Peyer's patch (tissue), 4 donors: ENCODE measurements around the gene MED16.

Source experiments
- CTCF ChIP-seq, 6 experiments: fragments of 450-650 bp in 4 of 6; fragments of 200-600 bp in 2 of 6; sonication (generic) in 1 of 6; IDR thresholded peaks; one replicate each; pipeline ENCODE4 v1.5.1; 2017 to 2019; ENCODE audit warnings: antibody characterized with exemption in 6 of 6, mild to moderate bottlenecking in 3 of 6, moderate library complexity in 1 of 6
- POLR2A ChIP-seq, 2 donors: fragments of 450-650 bp; IDR thresholded peaks; one replicate each; pipeline ENCODE4 v1.5.1; 2017; ENCODE audit warnings: antibody characterized with exemption in 2 of 2, mild to moderate bottlenecking in 2 of 2, moderate library complexity in 2 of 2

DNA sequence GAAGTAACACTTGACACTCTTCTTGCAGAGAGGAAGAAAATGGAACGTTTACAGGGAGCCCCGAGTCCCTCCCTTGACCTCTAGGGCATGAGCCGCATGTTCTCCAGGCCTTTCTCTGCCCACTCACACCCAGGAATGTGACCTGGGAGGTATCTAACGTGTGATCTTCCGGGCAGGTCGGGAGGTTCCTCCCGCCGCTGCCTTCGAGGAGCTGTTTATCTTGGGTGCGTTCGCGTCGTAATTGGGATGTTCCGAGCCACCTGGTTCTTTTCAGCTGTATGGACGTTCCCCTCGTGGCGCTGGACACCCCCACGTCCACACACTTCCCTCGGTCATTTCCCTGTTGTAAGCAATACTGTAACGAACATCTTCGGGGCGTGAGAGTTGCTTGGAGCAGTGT lies 46.5 kb upstream of the MED16 start:
- TF ChIP-seq CTCF (IDR thresholded peaks at IDR 0.05), result no peak
- no peak for TF ChIP-seq POLR2A (IDR thresholded peaks at IDR 0.05)
